GM21526 (cell line): Measurements from ENCODE around the gene IFNA17.
"Not testable (repeated sequence)": the region's sequence is repeated elsewhere in the genome, so short reads cannot be mapped to it uniquely, and the experiment has no call there.

Source experiments
- ATAC-seq: cut with Tn5 transposase; IDR thresholded peaks from one replicate; pipeline ENCODE4 v1.9.1; 2021; ENCODE audit warnings: moderate library complexity; ENCODE audit not compliant: unreplicated experiment, low FRiP score

Gene IFNA17

GRCh38 chr9:21228122-21228521, at the start of gene IFNA17:
Gene IFNA17 (minus strand): TSS chr9:21228222. CDS start chr9:21228173, 49 bp downstream.
- ATAC-seq, result no peak

- ATAC-seq, result no peak
Observed at GRCh38 chr9:21268347-21268657, 40.3 kb upstream of the IFNA17 start.

GRCh38 chr9:21267485-21268346, 39.7 kb upstream of the IFNA17 start:
- ATAC-seq, result no peak

GRCh38 chr9:21266733-21267484, 38.9 kb upstream of the IFNA17 start:
- ATAC-seq, result no peak

- ATAC-seq, result no peak
Observed at GRCh38 chr9:21265421-21266189, 37.6 kb upstream of the IFNA17 start.

- ATAC-seq, result no peak
Observed at GRCh38 chr9:21255538-21256212, 27.7 kb upstream of the IFNA17 start.

- peak; percentile 75 for ATAC-seq
Observed at GRCh38 chr9:21252721-21253547, 24.9 kb upstream of the IFNA17 start.

GRCh38 chr9:21251638-21252037, 23.6 kb upstream of the IFNA17 start:
- no peak for ATAC-seq

GRCh38 chr9:21251190-21251589, 23.2 kb upstream of the IFNA17 start:
- ATAC-seq, result no peak

- no peak for ATAC-seq
Observed at GRCh38 chr9:21244836-21245235, 16.8 kb upstream of the IFNA17 start.

- no peak for ATAC-seq
Observed at GRCh38 chr9:21239911-21240310, 11.9 kb upstream of the IFNA17 start, which contains the start of gene IFNA14. Gene IFNA14 (minus strand): TSS chr9:21240005. CDS start chr9:21239935, 70 bp downstream.

GRCh38 chr9:21236360-21236714, 8.3 kb upstream of the IFNA17 start:
- not testable (repeated sequence) for ATAC-seq

GRCh38 chr9:21235468-21236359, 7.7 kb upstream of the IFNA17 start:
- ATAC-seq, result peak; percentile 76

GRCh38 chr9:21234153-21234687, 6.2 kb upstream of the IFNA17 start:
- ATAC-seq, result no peak

GRCh38 chr9:21233258-21233657, 5.2 kb upstream of the IFNA17 start:
- no peak for ATAC-seq

- ATAC-seq, result not testable (repeated sequence)
Observed at GRCh38 chr9:21217211-21217610, 10.8 kb downstream of the IFNA17 start, which contains the start of gene IFNA16. Gene IFNA16 (minus strand): TSS chr9:21217311. CDS start chr9:21217305, 6 bp downstream.

- ATAC-seq, result peak; percentile 55
Observed at GRCh38 chr9:21213411-21214326, 14.4 kb downstream of the IFNA17 start.
